GM23338 (cell line): Measurements from ENCODE around the gene RPL15. TPM values are rescaled to one million over a fixed set of nuclear protein-coding genes. Genes with fewer than 3 reads are reported as not detected.
A peak's percentile ranks its signal among the peaks of the same experiment; 100 is the strongest.

Experiments used
- ATAC-seq: fragments of 200-7000 bp; cut with Tn5 transposase; 3 replicates; pipeline ENCODE4 v1.9.1; 2020
- DNase-seq: peaks from one replicate; pipeline ENCODE4 v3.0.0-alpha.2; 2015; ENCODE audit warnings: low spot score
- H2AFZ ChIP-seq: fragments of 200-600 bp; sonication (generic); 2 replicates; pipeline ENCODE4 v1.8.0; 2016; ENCODE audit warnings: antibody characterized with exemption, mild to moderate bottlenecking, moderate library complexity
- H3F3A ChIP-seq: fragments of 200-600 bp; sonication (generic); replicated peaks from 2 replicates; pipeline ENCODE4 v1.8.0; 2017; ENCODE audit warnings: antibody characterized with exemption, mixed run types, low read depth
- H3K27ac ChIP-seq: fragments of 200-600 bp; sonication (generic); 2 replicates; pipeline ENCODE4 v1.6.1; 2016; ENCODE audit warnings: low read depth
- H3K27me3 ChIP-seq: fragments of 200-600 bp; sonication (generic); 2 replicates; pipeline ENCODE4 v1.8.0; 2016; ENCODE audit warnings: mild to moderate bottlenecking, mixed run types, moderate library complexity; ENCODE audit not compliant: insufficient read depth
- H3K36me3 ChIP-seq: fragments of 200-600 bp; sonication (generic); 2 replicates; pipeline ENCODE4 v1.8.0; 2016; ENCODE audit warnings: mild to moderate bottlenecking; ENCODE audit not compliant: insufficient read depth
- H3K4me1 ChIP-seq: fragments of 200-600 bp; sonication (generic); 2 replicates; pipeline ENCODE4 v1.8.0; 2016; ENCODE audit warnings: mild to moderate bottlenecking, moderate library complexity; ENCODE audit not compliant: insufficient read depth
- H3K4me2 ChIP-seq: fragments of 200-600 bp; sonication (generic); 2 replicates; pipeline ENCODE4 v1.7.1; 2017; ENCODE audit warnings: mixed run types
- H3K4me3 ChIP-seq: fragments of 200-600 bp; sonication (generic); 2 replicates; pipeline ENCODE4 v1.6.1; 2016; ENCODE audit warnings: mixed run types
- H3K79me2 ChIP-seq: fragments of 200-600 bp; sonication (generic); replicated peaks from 2 replicates; pipeline ENCODE4 v1.8.0; 2017; ENCODE audit warnings: mild to moderate bottlenecking; ENCODE audit not compliant: insufficient read depth
- H3K9me2 ChIP-seq: fragments of 200-600 bp; sonication (generic); 2 replicates; pipeline ENCODE4 v1.8.0; 2017; ENCODE audit not compliant: insufficient read depth
- H4K20me1 ChIP-seq: fragments of 200-600 bp; sonication (generic); replicated peaks from 2 replicates; pipeline ENCODE4 v1.8.0; 2017; ENCODE audit warnings: mild to moderate bottlenecking; ENCODE audit not compliant: insufficient read depth
- H3K27ac Mint-ChIP-seq: 2 replicates; pipeline ENCODE4 v1.8.0; 2020; ENCODE audit warnings: inconsistent platforms, mild to moderate bottlenecking, moderate library complexity, mixed read lengths
- H3K27me3 Mint-ChIP-seq: 3 replicates; pipeline ENCODE4 v1.8.0; 2022; ENCODE audit warnings: low read depth, mild to moderate bottlenecking, moderate library complexity, mixed read lengths, inconsistent platforms; ENCODE audit not compliant: insufficient read depth, poor library complexity
- H3K36me3 Mint-ChIP-seq: 3 replicates; pipeline ENCODE4 v1.8.0; 2021; ENCODE audit warnings: low read depth, mild to moderate bottlenecking, inconsistent platforms, moderate library complexity, mixed read lengths
- H3K4me1 Mint-ChIP-seq: 3 replicates; pipeline ENCODE4 v1.8.0; 2020; ENCODE audit warnings: mild to moderate bottlenecking, inconsistent platforms, mixed read lengths
- H3K4me3 Mint-ChIP-seq: 3 replicates; pipeline ENCODE4 v1.8.0; 2021; ENCODE audit warnings: moderate library complexity, mild to moderate bottlenecking, inconsistent platforms, mixed read lengths
- H3K9me3 Mint-ChIP-seq: 3 replicates; pipeline ENCODE4 v1.8.0; 2020; ENCODE audit warnings: moderate library complexity, mild to moderate bottlenecking, inconsistent platforms, mixed read lengths
- CREB1 ChIP-seq: fragments of 250-450 bp; sonication (Bioruptor Pico); IDR thresholded peaks from 2 replicates; pipeline ENCODE4 v1.5.0; 2020; ENCODE audit warnings: low read depth, mild to moderate bottlenecking, moderate library complexity
- CTCF ChIP-seq, 2 experiments: fragments of 200-600 bp in 1 of 2; sonication (generic) in 1 of 2; conservative IDR thresholded peaks; 2 replicates each; pipeline versions ENCODE4 v1.5.1 to v1.6.1; 2016 to 2017; ENCODE audit warnings: antibody characterized with exemption in 2 of 2, low read depth in 2 of 2, mild to moderate bottlenecking in 2 of 2, moderate library complexity in 1 of 2
- ETS1 ChIP-seq: IDR thresholded peaks from 2 replicates; pipeline ENCODE4 v1.6.1; 2016; ENCODE audit warnings: antibody characterized with exemption
- EZH2 ChIP-seq: fragments of 200-600 bp; sonication (generic); IDR thresholded peaks from one replicate; pipeline ENCODE4 v1.8.0; 2017; ENCODE audit warnings: antibody characterized with exemption, mild to moderate bottlenecking, low read depth; ENCODE audit not compliant: unreplicated experiment
- EZH2phosphoT487 ChIP-seq: fragments of 200-600 bp; sonication (generic); IDR thresholded peaks from one replicate; pipeline ENCODE4 v1.8.1; 2018; ENCODE audit warnings: antibody characterized with exemption; ENCODE audit not compliant: unreplicated experiment
- JUNB ChIP-seq: IDR thresholded peaks from one replicate; pipeline ENCODE4 v1.6.1; 2016; ENCODE audit warnings: antibody characterized with exemption; ENCODE audit not compliant: unreplicated experiment
- NANOG ChIP-seq: IDR thresholded peaks from 2 replicates; pipeline ENCODE4 v1.6.1; 2016; ENCODE audit warnings: antibody characterized with exemption, borderline replicate concordance
- STAT1 ChIP-seq: IDR thresholded peaks from one replicate; pipeline ENCODE4 v1.6.1; 2016; ENCODE audit warnings: antibody characterized with exemption; ENCODE audit not compliant: unreplicated experiment
- ZNF331 ChIP-seq: fragments of 250-450 bp; sonication (Bioruptor Pico); IDR thresholded peaks from 2 replicates; pipeline ENCODE4 v1.5.0; 2020; ENCODE audit warnings: low read depth, mild to moderate bottlenecking, moderate library complexity
- polyA plus RNA-seq: library from polyadenylated mRNA; unstranded; fragments of >200 nt; fragmentation: Nextera tagmentation; extraction: Ambion mirVana; gene quantifications from 2 replicates; pipeline ENCODE4 v1.2.1, GENCODE V29; 2016
- total RNA-seq: library from RNA; depleted of rRNA; stranded (reverse); fragments of >200 nt; shearing (Covaris generic); gene quantifications from 2 replicates; pipeline ENCODE4 v1.2.3, GENCODE V29; 2014
- TF ChIP-seq, protein P1 (sequence below): fragments of 250-450 bp; sonication (Bioruptor Pico); IDR thresholded peaks from 2 replicates; pipeline ENCODE4 v1.5.0; 2020; ENCODE audit warnings: mild to moderate bottlenecking, moderate library complexity

The RPL15 gene
- total and polyA plus RNA-seq, 2 experiments from 2014 or later, result 2,868 to 3,117 TPM

- no peaks in the 10 kb centered on the region for H3K79me2 ChIP-seq
- Mint-ChIP-seq H3K27me3 (peaks cover 6% of the 10 kb centered on the region), H3K9me3 (no peaks in the 10 kb centered on the region), H3K4me1 (peaks cover 8% of the 10 kb centered on the region), H3K4me3 (no peak overlapping the region), H3K36me3 (no peaks in the 10 kb centered on the region), H3K27ac (no peak overlapping the region)
- H3K4me2 ChIP-seq, result peak overlapping the region; percentile 15; the same call in 1 of the 2 replicates
- no peaks in the 10 kb centered on the region for H3K36me3 ChIP-seq
- no peaks in the 10 kb centered on the region for H3K27me3 ChIP-seq
- H3F3A ChIP-seq, result no peaks in the 10 kb centered on the region
- ATAC-seq, result no peak
- peak overlapping the region; percentile 61 for H2AFZ ChIP-seq
- DNase-seq, result no peak
- TF ChIP-seq ETS1, result no peak
- no peak for TF ChIP-seq EZH2phosphoT487
- no peak for TF ChIP-seq ZNF331
- TF ChIP-seq JUNB, result no peak
- no peak for TF ChIP-seq CTCF (conservative IDR thresholded peaks at IDR 0.05; ENCODE audit: low read depth in 2 of 2)
- no peak for TF ChIP-seq STAT1
- TF ChIP-seq NANOG, result no peak
- TF ChIP-seq, protein P1, sequence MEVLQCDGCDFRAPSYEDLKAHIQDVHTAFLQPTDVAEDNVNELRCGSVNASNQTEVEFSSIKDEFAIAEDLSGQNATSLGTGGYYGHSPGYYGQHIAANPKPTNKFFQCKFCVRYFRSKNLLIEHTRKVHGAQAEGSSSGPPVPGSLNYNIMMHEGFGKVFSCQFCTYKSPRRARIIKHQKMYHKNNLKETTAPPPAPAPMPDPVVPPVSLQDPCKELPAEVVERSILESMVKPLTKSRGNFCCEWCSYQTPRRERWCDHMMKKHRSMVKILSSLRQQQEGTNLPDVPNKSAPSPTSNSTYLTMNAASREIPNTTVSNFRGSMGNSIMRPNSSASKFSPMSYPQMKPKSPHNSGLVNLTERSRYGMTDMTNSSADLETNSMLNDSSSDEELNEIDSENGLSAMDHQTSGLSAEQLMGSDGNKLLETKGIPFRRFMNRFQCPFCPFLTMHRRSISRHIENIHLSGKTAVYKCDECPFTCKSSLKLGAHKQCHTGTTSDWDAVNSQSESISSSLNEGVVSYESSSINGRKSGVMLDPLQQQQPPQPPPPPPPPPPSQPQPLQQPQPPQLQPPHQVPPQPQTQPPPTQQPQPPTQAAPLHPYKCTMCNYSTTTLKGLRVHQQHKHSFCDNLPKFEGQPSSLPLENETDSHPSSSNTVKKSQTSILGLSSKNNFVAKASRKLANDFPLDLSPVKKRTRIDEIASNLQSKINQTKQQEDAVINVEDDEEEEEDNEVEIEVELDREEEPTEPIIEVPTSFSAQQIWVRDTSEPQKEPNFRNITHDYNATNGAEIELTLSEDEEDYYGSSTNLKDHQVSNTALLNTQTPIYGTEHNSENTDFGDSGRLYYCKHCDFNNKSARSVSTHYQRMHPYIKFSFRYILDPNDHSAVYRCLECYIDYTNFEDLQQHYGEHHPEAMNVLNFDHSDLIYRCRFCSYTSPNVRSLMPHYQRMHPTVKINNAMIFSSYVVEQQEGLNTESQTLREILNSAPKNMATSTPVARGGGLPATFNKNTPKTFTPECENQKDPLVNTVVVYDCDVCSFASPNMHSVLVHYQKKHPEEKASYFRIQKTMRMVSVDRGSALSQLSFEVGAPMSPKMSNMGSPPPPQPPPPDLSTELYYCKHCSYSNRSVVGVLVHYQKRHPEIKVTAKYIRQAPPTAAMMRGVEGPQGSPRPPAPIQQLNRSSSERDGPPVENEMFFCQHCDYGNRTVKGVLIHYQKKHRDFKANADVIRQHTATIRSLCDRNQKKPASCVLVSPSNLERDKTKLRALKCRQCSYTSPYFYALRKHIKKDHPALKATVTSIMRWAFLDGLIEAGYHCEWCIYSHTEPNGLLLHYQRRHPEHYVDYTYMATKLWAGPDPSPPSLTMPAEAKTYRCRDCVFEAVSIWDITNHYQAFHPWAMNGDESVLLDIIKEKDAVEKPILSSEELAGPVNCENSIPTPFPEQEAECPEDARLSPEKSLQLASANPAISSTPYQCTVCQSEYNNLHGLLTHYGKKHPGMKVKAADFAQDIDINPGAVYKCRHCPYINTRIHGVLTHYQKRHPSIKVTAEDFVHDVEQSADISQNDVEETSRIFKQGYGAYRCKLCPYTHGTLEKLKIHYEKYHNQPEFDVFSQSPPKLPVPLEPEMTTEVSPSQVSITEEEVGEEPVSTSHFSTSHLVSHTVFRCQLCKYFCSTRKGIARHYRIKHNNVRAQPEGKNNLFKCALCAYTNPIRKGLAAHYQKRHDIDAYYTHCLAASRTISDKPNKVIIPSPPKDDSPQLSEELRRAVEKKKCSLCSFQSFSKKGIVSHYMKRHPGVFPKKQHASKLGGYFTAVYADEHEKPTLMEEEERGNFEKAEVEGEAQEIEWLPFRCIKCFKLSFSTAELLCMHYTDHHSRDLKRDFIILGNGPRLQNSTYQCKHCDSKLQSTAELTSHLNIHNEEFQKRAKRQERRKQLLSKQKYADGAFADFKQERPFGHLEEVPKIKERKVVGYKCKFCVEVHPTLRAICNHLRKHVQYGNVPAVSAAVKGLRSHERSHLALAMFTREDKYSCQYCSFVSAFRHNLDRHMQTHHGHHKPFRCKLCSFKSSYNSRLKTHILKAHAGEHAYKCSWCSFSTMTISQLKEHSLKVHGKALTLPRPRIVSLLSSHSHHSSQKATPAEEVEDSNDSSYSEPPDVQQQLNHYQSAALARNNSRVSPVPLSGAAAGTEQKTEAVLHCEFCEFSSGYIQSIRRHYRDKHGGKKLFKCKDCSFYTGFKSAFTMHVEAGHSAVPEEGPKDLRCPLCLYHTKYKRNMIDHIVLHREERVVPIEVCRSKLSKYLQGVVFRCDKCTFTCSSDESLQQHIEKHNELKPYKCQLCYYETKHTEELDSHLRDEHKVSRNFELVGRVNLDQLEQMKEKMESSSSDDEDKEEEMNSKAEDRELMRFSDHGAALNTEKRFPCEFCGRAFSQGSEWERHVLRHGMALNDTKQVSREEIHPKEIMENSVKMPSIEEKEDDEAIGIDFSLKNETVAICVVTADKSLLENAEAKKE, result no peak
- TF ChIP-seq EZH2, result no peak
- no peak for TF ChIP-seq CREB1 (CRISPR knock-in tag)
- H3K4me3 ChIP-seq, result no peak overlapping the region
- H3K4me1 ChIP-seq, result peaks cover 8% of the 10 kb centered on the region; the same call in 1 of the 2 replicates
- 0 out of 2 replicates have a peak overlapping the region, but pooled peaks have one; percentile 1 for H3K27ac ChIP-seq
- no peaks in the 10 kb centered on the region; the same call in 1 of the 2 replicates for H3K9me2 ChIP-seq
- H4K20me1 ChIP-seq, result no peaks in the 10 kb centered on the region
Measured at GRCh38 chr3:23931597-23931996, 14.7 kb downstream of the RPL15 start.
